B cell (primary cell): Measurements from ENCODE around the gene MYRIP. TPM values are rescaled to one million over a fixed set of nuclear protein-coding genes. Genes with fewer than 3 reads are reported as not detected.
"Not testable (repeated sequence)": the region's sequence is repeated elsewhere in the genome, so short reads cannot be mapped to it uniquely, and the experiment has no call there.

Source experiments
- ATAC-seq: fragments of 200-7000 bp; cut with Tn5 transposase; one replicate; pipeline ENCODE4 v1.10.0; 2021; ENCODE audit warnings: low read depth, mild to moderate bottlenecking, moderate number of reproducible peaks, moderate library complexity
- CTCF ChIA-PET: fragments of 350-600 bp; sonication (Branson Sonifier 250); formaldehyde crosslinking; loops from one replicate; lab custom pipeline; 2021; ENCODE audit warnings: antibody characterized with exemption, inconsistent platforms; lab: Charles Lee
- POLR2A ChIA-PET: fragments of 350-600 bp; sonication (Branson Sonifier 250); formaldehyde crosslinking; loops from one replicate; lab custom pipeline; 2021; ENCODE audit warnings: antibody characterized with exemption; lab: Charles Lee
- DNase-seq: peaks from one replicate; pipeline ENCODE4 v3.0.0; 2013
- H2AFZ ChIP-seq: 2 replicates; pipeline ENCODE4 v1.6.1; 2012; ENCODE audit warnings: mild to moderate bottlenecking, low read depth, low read length; ENCODE audit not compliant: insufficient read depth, poor library complexity, severe bottlenecking
- H3K27ac ChIP-seq, 2 donors: 1 replicate in 1 of 2; 2 replicates in 1 of 2; pipeline ENCODE4 v1.5.1; 2012 to 2013; ENCODE audit warnings: low read length in 2 of 2, mild to moderate bottlenecking in 2 of 2, moderate library complexity in 1 of 2
- H3K27me3 ChIP-seq, 4 experiments: fragments of 200-600 bp in 1 of 4; sonication (generic) in 1 of 4; replicated peaks in 1 of 4; 1 replicate in 2 of 4; 2 replicates in 2 of 4; pipeline versions ENCODE4 v1.6.1 to v1.7.0; 2013 to 2016; ENCODE audit warnings: low read length in 3 of 4, mild to moderate bottlenecking in 2 of 4, mixed read lengths in 1 of 4, moderate library complexity in 1 of 4; ENCODE audit not compliant: insufficient read depth in 4 of 4, control insufficient read depth in 3 of 4; ENCODE audit errors: control extremely low read depth in 1 of 4
- H3K36me3 ChIP-seq, 2 experiments: replicated peaks in 1 of 2; 1 replicate in 1 of 2; 2 replicates in 1 of 2; pipeline versions ENCODE4 v1.6.1 to v1.7.1; 2013; ENCODE audit warnings: low read length in 1 of 2; ENCODE audit not compliant: insufficient read depth in 2 of 2, control insufficient read depth in 1 of 2; ENCODE audit errors: control extremely low read depth in 1 of 2, extremely low read depth in 1 of 2
- H3K4me1 ChIP-seq, 2 donors: fragments of 200-600 bp in 1 of 2; sonication (generic) in 1 of 2; 1 replicate in 1 of 2; 2 replicates in 1 of 2; pipeline versions ENCODE4 v1.5.1 to v1.6.1; 2013 to 2017; ENCODE audit warnings: low read length in 2 of 2; ENCODE audit not compliant: control insufficient read depth in 2 of 2, insufficient read depth in 2 of 2
- H3K4me2 ChIP-seq: replicated peaks from 2 replicates; pipeline ENCODE3; 2012; ENCODE audit warnings: mild to moderate bottlenecking, low read depth, low read length; ENCODE audit not compliant: poor library complexity, severe bottlenecking
- H3K4me3 ChIP-seq, 5 experiments: fragments of 200-600 bp in 1 of 5; sonication (generic) in 1 of 5; 1 replicate in 3 of 5; 2 replicates in 2 of 5; pipeline versions ENCODE4 v1.5.1 to v1.7.0; 2011 to 2016; ENCODE audit warnings: low read length in 4 of 5, mild to moderate bottlenecking in 4 of 5, low read depth in 2 of 5, control low read depth in 1 of 5, moderate library complexity in 1 of 5; ENCODE audit not compliant: insufficient read depth in 1 of 5; ENCODE audit errors: control extremely low read depth in 1 of 5, extremely low read depth in 1 of 5
- H3K79me2 ChIP-seq: fragments of 200-600 bp; sonication (generic); one replicate; pipeline ENCODE4 v1.6.0; 2016; ENCODE audit warnings: low read length; ENCODE audit not compliant: control insufficient read depth, insufficient read depth
- H3K9ac ChIP-seq: fragments of 200-600 bp; sonication (generic); 2 replicates; pipeline ENCODE4 v1.6.1; 2017; ENCODE audit warnings: mild to moderate bottlenecking, low read length, moderate library complexity
- H3K9me3 ChIP-seq, 3 donors: one replicate each; pipeline versions ENCODE4 v1.6.1 to v1.7.1; 2013; ENCODE audit warnings: low read length in 2 of 3; ENCODE audit not compliant: control insufficient read depth in 2 of 3, insufficient read depth in 1 of 3; ENCODE audit errors: control extremely low read depth in 1 of 3
- H4K20me1 ChIP-seq: 2 replicates; pipeline ENCODE4 v1.6.0; 2012; ENCODE audit warnings: mild to moderate bottlenecking, low read length; ENCODE audit not compliant: insufficient read depth, control insufficient read depth, poor library complexity, severe bottlenecking
- H3K27ac Mint-ChIP-seq: one replicate; pipeline ENCODE4 v1.8.0; 2021; ENCODE audit warnings: mixed read lengths
- H3K27me3 Mint-ChIP-seq: one replicate; pipeline ENCODE4 v1.8.0; 2021; ENCODE audit warnings: mixed read lengths
- H3K4me1 Mint-ChIP-seq: one replicate; pipeline ENCODE4 v1.8.0; 2021; ENCODE audit warnings: mixed read lengths
- H3K4me3 Mint-ChIP-seq: one replicate; pipeline ENCODE4 v1.8.0; 2021; ENCODE audit warnings: mixed read lengths
- H3K9me3 Mint-ChIP-seq: one replicate; pipeline ENCODE4 v1.8.0; 2022; ENCODE audit warnings: mixed read lengths; ENCODE audit not compliant: insufficient read depth
- EZH2 ChIP-seq: IDR thresholded peaks from 2 replicates; pipeline ENCODE4 v1.6.1; 2012; ENCODE audit warnings: borderline replicate concordance, low read depth, mild to moderate bottlenecking, moderate library complexity, low read length; ENCODE audit not compliant: insufficient read depth, poor library complexity, severe bottlenecking
- WGBS: methylation state at CpG from one replicate; pipeline ENCODE4 v1.1.5; 2013; ENCODE audit warnings: missing lambda C conversion rate; ENCODE audit not compliant: insufficient coverage; 5-methylcytosine and 5-hydroxymethylcytosine counted together
- intact Hi-C: fragments of 100-400 bp; cut with micrococcal nuclease; formaldehyde crosslinking; loops from one replicate; pipeline ENCODE4 v1.10.0; 2022
- polyA plus RNA-seq: library from polyadenylated mRNA; depleted of rRNA; stranded (reverse); fragments of >200 nt; gene quantifications from 2 replicates; pipeline ENCODE4 v1.2.3, GENCODE V29; 2012
- total RNA-seq, 2 donors: library from RNA; stranded (reverse); fragments of 120-200 nt in 1 of 2; gene quantifications; 1 replicate in 1 of 2; 2 replicates in 1 of 2; pipeline versions ENCODE4 v1.2.3 to v1.2.4, GENCODE V29; 2013 to 2022
- TF ChIP-seq, protein P1 (sequence below): fragments of 200-600 bp; IDR thresholded peaks from one replicate; pipeline ENCODE4 v1.8.0; 2022; ENCODE audit warnings: antibody characterized with exemption, mild to moderate bottlenecking

The MYRIP gene
- total and polyA plus RNA-seq, 2 donors (not counting 1 experiment from before 2014, with no cell fraction given) = 0.03 to 0.10 TPM

DNA sequence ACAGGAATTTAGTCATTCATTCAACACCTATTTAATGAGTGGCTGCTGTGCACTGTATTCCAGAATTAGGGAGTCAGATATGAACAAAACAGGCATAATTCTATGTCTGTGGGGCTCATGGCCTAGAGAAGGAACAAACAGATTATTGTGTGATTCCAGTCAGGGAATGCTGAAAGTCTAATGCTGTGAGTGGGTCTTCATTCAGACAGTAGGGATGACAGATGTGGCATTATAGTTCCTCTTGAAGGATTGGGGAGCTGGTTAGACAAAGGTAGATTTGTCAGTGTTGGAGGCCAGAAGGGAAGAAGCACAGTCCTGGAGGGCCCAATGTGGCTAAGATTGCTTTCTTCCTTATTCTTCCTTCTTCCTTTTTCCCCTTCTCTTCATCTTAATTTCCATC lies 273.7 kb downstream of the MYRIP start:
- Mint-ChIP-seq H3K27me3 (peaks cover 3% of the 10 kb centered on the region), H3K27ac (no peak overlapping the region), H3K9me3 (no peaks in the 10 kb centered on the region), H3K4me1 (no peaks in the 10 kb centered on the region), H3K4me3 (no peak overlapping the region)
- intact Hi-C loops = no loop called here
- CTCF ChIA-PET = no interaction called here
- Histone ChIP-seq H2AFZ (no peak overlapping the region), H3K4me2 (no peak overlapping the region), H3K36me3 (no peaks in the 10 kb centered on the region), H3K4me3 (no peak overlapping the region), H3K79me2 (no peaks in the 10 kb centered on the region), H3K27ac (no peak overlapping the region), H3K9me3 (no peaks in the 10 kb centered on the region), H3K27me3 (no peaks in the 10 kb centered on the region), H4K20me1 (no peaks in the 10 kb centered on the region), H3K4me1 (no peaks in the 10 kb centered on the region), H3K9ac (no peak overlapping the region)
- no peak for ATAC-seq
- POLR2A ChIA-PET = no interaction called here
- DNase-seq = no peak
- TF ChIP-seq EZH2 = no peak
- TF ChIP-seq, protein P1, sequence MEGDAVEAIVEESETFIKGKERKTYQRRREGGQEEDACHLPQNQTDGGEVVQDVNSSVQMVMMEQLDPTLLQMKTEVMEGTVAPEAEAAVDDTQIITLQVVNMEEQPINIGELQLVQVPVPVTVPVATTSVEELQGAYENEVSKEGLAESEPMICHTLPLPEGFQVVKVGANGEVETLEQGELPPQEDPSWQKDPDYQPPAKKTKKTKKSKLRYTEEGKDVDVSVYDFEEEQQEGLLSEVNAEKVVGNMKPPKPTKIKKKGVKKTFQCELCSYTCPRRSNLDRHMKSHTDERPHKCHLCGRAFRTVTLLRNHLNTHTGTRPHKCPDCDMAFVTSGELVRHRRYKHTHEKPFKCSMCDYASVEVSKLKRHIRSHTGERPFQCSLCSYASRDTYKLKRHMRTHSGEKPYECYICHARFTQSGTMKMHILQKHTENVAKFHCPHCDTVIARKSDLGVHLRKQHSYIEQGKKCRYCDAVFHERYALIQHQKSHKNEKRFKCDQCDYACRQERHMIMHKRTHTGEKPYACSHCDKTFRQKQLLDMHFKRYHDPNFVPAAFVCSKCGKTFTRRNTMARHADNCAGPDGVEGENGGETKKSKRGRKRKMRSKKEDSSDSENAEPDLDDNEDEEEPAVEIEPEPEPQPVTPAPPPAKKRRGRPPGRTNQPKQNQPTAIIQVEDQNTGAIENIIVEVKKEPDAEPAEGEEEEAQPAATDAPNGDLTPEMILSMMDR = no peak

DNA sequence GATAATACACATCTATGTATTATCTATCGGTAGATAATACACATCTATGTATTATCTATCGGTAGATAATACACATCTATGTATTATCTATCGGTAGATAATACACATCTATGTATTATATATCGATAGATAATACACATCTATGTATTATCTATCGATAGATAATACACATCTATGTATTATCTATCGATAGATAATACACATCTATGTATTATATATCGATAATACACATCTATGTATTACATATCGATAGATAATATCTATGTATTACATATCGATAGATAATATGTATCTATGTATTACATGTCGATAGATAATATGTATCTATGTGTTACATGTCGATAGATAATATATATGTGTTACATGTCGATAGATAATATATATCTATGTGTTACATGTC lies 275.0 kb downstream of the MYRIP start:
- H3K27ac Mint-ChIP-seq, H3K9me3 ChIP-seq, H3K27me3 Mint-ChIP-seq, H3K4me2 ChIP-seq, H3K4me3 Mint-ChIP-seq, POLR2A ChIA-PET, H3K4me1 Mint-ChIP-seq, H3K4me3 ChIP-seq, H2AFZ ChIP-seq, H3K9me3 Mint-ChIP-seq, DNase-seq, H3K27ac ChIP-seq, H4K20me1 ChIP-seq, H3K4me1 ChIP-seq, CTCF ChIA-PET, H3K79me2 ChIP-seq, H3K36me3 ChIP-seq, H3K9ac ChIP-seq, intact Hi-C loops, H3K27me3 ChIP-seq, ATAC-seq: not testable (repeated sequence)
- WGBS = no CpG with 5 or more reads among the region's 12 CpGs
